Spleen (tissue), 7 donors: ENCODE measurements around the gene PDXK.

Experiments used
- POLR2AphosphoS5 ChIP-seq, 3 donors: sonication (generic); formaldehyde crosslinking; IDR thresholded peaks; one replicate each; pipeline ENCODE4 v1.5.1; 2017; ENCODE audit warnings: antibody characterized with exemption in 3 of 3
- TF ChIP-seq, protein P1 (sequence below), 11 experiments: fragments of 200-600 bp in 7 of 11; fragments of 450-650 bp in 4 of 11; sonication (generic) in 4 of 11; IDR thresholded peaks in 8 of 11; conservative IDR thresholded peaks in 3 of 11; 1 replicate in 7 of 11; 2 replicates in 4 of 11; pipeline versions ENCODE4 v1.4.0 to v1.8.0; 2016 to 2021; ENCODE audit warnings: antibody characterized with exemption in 11 of 11, inconsistent platforms in 4 of 11, mild to moderate bottlenecking in 1 of 11
- donor health status: DM: no; HTN: no; CAD: no; lungs with moderate emphysema.
- donor health status: DM: no; HTN: no; CAD: no.
- donor health status: DM: no; HTN: no; CAD: no.

DNA sequence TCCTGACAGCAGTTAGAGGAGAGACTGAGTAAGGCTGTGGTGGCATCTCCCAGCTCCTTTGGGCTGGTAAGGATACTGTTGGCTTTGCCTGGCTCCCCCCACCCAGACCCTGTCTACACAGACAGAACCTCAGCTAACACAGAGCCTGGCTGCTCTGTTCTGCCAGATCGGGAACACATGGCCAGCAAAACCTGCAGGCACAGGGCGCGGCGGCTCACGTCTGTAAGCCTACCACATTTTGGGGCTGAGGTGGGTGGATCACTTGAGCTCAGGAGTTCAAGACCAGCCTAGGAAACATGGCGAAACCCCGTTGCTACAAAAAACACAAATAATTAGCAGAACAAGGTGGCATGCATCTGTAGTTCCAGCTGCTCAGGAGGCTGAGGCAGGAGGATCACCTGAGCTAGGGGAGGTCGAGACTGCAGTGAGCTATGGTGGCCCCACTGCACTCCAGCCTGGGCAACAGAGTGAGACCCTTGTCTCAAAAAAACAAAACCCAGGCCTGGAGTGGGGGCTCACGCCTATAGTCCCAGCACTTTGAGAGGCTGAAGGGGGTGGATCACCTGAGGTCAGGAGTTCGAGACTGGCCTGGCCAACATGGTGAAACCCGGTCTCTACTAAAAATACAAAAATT lies 50.5 kb downstream of the PDXK start:
- TF ChIP-seq, protein P1, sequence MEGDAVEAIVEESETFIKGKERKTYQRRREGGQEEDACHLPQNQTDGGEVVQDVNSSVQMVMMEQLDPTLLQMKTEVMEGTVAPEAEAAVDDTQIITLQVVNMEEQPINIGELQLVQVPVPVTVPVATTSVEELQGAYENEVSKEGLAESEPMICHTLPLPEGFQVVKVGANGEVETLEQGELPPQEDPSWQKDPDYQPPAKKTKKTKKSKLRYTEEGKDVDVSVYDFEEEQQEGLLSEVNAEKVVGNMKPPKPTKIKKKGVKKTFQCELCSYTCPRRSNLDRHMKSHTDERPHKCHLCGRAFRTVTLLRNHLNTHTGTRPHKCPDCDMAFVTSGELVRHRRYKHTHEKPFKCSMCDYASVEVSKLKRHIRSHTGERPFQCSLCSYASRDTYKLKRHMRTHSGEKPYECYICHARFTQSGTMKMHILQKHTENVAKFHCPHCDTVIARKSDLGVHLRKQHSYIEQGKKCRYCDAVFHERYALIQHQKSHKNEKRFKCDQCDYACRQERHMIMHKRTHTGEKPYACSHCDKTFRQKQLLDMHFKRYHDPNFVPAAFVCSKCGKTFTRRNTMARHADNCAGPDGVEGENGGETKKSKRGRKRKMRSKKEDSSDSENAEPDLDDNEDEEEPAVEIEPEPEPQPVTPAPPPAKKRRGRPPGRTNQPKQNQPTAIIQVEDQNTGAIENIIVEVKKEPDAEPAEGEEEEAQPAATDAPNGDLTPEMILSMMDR (IDR thresholded peaks at IDR 0.05 in 8 of 11, conservative IDR thresholded peaks at IDR 0.05 in 3 of 11): no peak
- no peak for TF ChIP-seq POLR2AphosphoS5 (IDR thresholded peaks at IDR 0.05)
